GM12878 (cell line): ENCODE data around the gene PRKG1. TPM values are rescaled to one million over a fixed set of nuclear protein-coding genes. Genes with fewer than 3 reads are reported as not detected.

ENCODE experiments used
- ATAC-seq: fragments of 200-7000 bp; cut with Tn5 transposase; 3 replicates; pipeline ENCODE4 v1.9.1; 2020; ENCODE audit warnings: mild to moderate bottlenecking, moderate library complexity
- BruUV-seq: library from RNA; stranded (reverse); fragments of 400-500 nt; replicated peaks from 2 replicates; lab custom pipeline; 2021; lab: Mats Ljungman, UMichigan
- CTCF ChIA-PET: fragments of 300-600 bp; sonication (Branson Sonifier 250); formaldehyde crosslinking; extraction: SDS; loops from one replicate; lab custom pipeline; 2021; ENCODE audit warnings: inconsistent platforms; lab: Yijun Ruan, JAX
- POLR2A ChIA-PET: fragments of 350-600 bp; formaldehyde crosslinking; extraction: SDS; loops from one replicate; lab custom pipeline; 2021; ENCODE audit warnings: inconsistent platforms; lab: Charles Lee
- RAD21 ChIA-PET: fragments of 300-600 bp; sonication (Branson Sonifier 250); formaldehyde crosslinking; loops from one replicate; lab custom pipeline; 2023; ENCODE audit warnings: antibody characterized with exemption; ENCODE audit not compliant: unreplicated experiment; lab: Charles Lee
- SMC1A ChIA-PET: fragments of 300-600 bp; sonication (Branson Sonifier 250); formaldehyde crosslinking; loops from one replicate; lab custom pipeline; 2023; ENCODE audit not compliant: unreplicated experiment, uncharacterized antibody; lab: Charles Lee
- DNase-seq: peaks from one replicate; pipeline ENCODE4 v3.0.0-alpha.2; 2011; ENCODE audit warnings: low read depth, low spot score
- FAIRE-seq: peaks from 3 replicates; lab custom pipeline; 2011; peaks lifted over from hg19 to GRCh38; lab: Jason Lieb, UNC
- H2AFZ ChIP-seq: 2 replicates; pipeline ENCODE4 v1.6.0; 2011; ENCODE audit warnings: low read depth, low read length, control low read depth; ENCODE audit not compliant: control insufficient read depth
- H3K27ac ChIP-seq: 2 replicates; pipeline ENCODE4 v1.5.1; 2011; ENCODE audit warnings: control low read depth; ENCODE audit not compliant: control insufficient read depth, insufficient read depth
- H3K27me3 ChIP-seq, 2 experiments: replicated peaks in 1 of 2; 2 replicates each; pipeline versions ENCODE4 v1.6.0 to v1.6.1; 2011; ENCODE audit warnings: low read length in 1 of 2; ENCODE audit not compliant: control insufficient read depth in 2 of 2, insufficient read depth in 2 of 2
- H3K36me3 ChIP-seq, 2 experiments: 2 replicates each; pipeline ENCODE4 v1.5.1; 2011; ENCODE audit warnings: low read length in 1 of 2; ENCODE audit not compliant: control insufficient read depth in 2 of 2, insufficient read depth in 2 of 2
- H3K4me1 ChIP-seq: 2 replicates; pipeline ENCODE4 v1.6.1; 2011; ENCODE audit warnings: mild to moderate bottlenecking, low read length, moderate library complexity, mixed read lengths; ENCODE audit not compliant: control insufficient read depth, insufficient read depth
- H3K4me2 ChIP-seq: 2 replicates; pipeline ENCODE4 v1.6.0; 2011; ENCODE audit warnings: control low read depth; ENCODE audit not compliant: control insufficient read depth, insufficient read depth
- H3K4me3 ChIP-seq: fragments of 200-600 bp; sonication (generic); 2 replicates; pipeline ENCODE4 v1.5.1; 2016
- H3K79me2 ChIP-seq: 2 replicates; pipeline ENCODE4 v1.6.0; 2011; ENCODE audit warnings: low read length; ENCODE audit not compliant: control insufficient read depth, insufficient read depth
- H3K9ac ChIP-seq: 2 replicates; pipeline ENCODE4 v1.8.0; 2011; ENCODE audit warnings: low read length, control low read depth, mixed read lengths; ENCODE audit not compliant: control insufficient read depth, insufficient read depth
- H3K9me3 ChIP-seq: replicated peaks from 3 replicates; pipeline ENCODE4 v1.5.1; 2011; ENCODE audit warnings: mild to moderate bottlenecking, low read length; ENCODE audit not compliant: control insufficient read depth, insufficient read depth
- H4K20me1 ChIP-seq: 2 replicates; pipeline ENCODE4 v1.6.0; 2011; ENCODE audit not compliant: control insufficient read depth, insufficient read depth
- ATF7 ChIP-seq: fragments of 450-650 bp; IDR thresholded peaks from 2 replicates; pipeline ENCODE4 v1.6.1; 2016; ENCODE audit warnings: low read depth, mild to moderate bottlenecking
- CBFB ChIP-seq: IDR thresholded peaks from 2 replicates; pipeline ENCODE4 v1.6.1; 2016; ENCODE audit warnings: antibody characterized with exemption, low read depth
- CHD2 ChIP-seq: IDR thresholded peaks from 2 replicates; pipeline ENCODE4 v1.6.1; 2011; ENCODE audit warnings: low read depth, low read length, improper control_type of control experiment, borderline replicate concordance
- CHD4 ChIP-seq: fragments of 200-600 bp; sonication (generic); IDR thresholded peaks from 2 replicates; pipeline ENCODE4 v1.6.1; 2016; ENCODE audit warnings: mild to moderate bottlenecking
- EGR1 ChIP-seq, 2 experiments: IDR thresholded peaks; 1 replicate in 1 of 2; 2 replicates in 1 of 2; pipeline ENCODE4 v1.6.1; 2011 to 2012; ENCODE audit warnings: low read depth in 2 of 2, low read length in 2 of 2, borderline replicate concordance in 1 of 2, mild to moderate bottlenecking in 1 of 2, moderate library complexity in 1 of 2
- FOS ChIP-seq: IDR thresholded peaks from 3 replicates; pipeline ENCODE4 v1.6.1; 2011; ENCODE audit warnings: borderline replicate concordance; ENCODE audit not compliant: insufficient read length; ENCODE audit errors: extremely low read depth
- FOXM1 ChIP-seq: IDR thresholded peaks from 2 replicates; pipeline ENCODE4 v1.6.1; 2012; ENCODE audit warnings: low read depth, mild to moderate bottlenecking, inconsistent platforms, low read length, moderate library complexity
- HDGF ChIP-seq: fragments of 450-650 bp; IDR thresholded peaks from 2 replicates; pipeline ENCODE4 v1.6.1; 2016; ENCODE audit warnings: antibody characterized with exemption
- KDM1A ChIP-seq: fragments of 200-600 bp; sonication (generic); IDR thresholded peaks from 2 replicates; pipeline ENCODE4 v1.6.1; 2016; ENCODE audit warnings: borderline replicate concordance
- NFXL1 ChIP-seq: fragments of 450-650 bp; IDR thresholded peaks from 2 replicates; pipeline ENCODE4 v1.6.1; 2017; ENCODE audit warnings: antibody characterized with exemption, mild to moderate bottlenecking, borderline replicate concordance
- NR2C1 ChIP-seq: fragments of 450-650 bp; IDR thresholded peaks from 2 replicates; pipeline ENCODE4 v1.6.1; 2017; ENCODE audit warnings: antibody characterized with exemption, mild to moderate bottlenecking, moderate library complexity
- NR2C2 ChIP-seq: IDR thresholded peaks from 2 replicates; pipeline ENCODE4 v1.6.1; 2011; ENCODE audit warnings: borderline replicate concordance, low read depth; ENCODE audit not compliant: control insufficient read depth, insufficient read length
- PAX8 ChIP-seq: fragments of 450-650 bp; IDR thresholded peaks from 2 replicates; pipeline ENCODE4 v1.6.1; 2017; ENCODE audit warnings: mild to moderate bottlenecking, moderate library complexity
- SRF ChIP-seq, 2 experiments: IDR thresholded peaks; 2 replicates each; pipeline ENCODE4 v1.6.1; 2011; ENCODE audit warnings: low read depth in 2 of 2, low read length in 2 of 2, mild to moderate bottlenecking in 1 of 2, moderate library complexity in 1 of 2
- STAT3 ChIP-seq: IDR thresholded peaks from 2 replicates; pipeline ENCODE4 v1.6.1; 2011; ENCODE audit warnings: low read depth, low read length, improper control_type of control experiment
- SUZ12 ChIP-seq: fragments of 200-600 bp; sonication (generic); IDR thresholded peaks from one replicate; pipeline ENCODE4 v1.6.1; 2018; ENCODE audit warnings: antibody characterized with exemption, mild to moderate bottlenecking; ENCODE audit not compliant: unreplicated experiment
- ZNF207 ChIP-seq: fragments of 450-650 bp; IDR thresholded peaks from 2 replicates; pipeline ENCODE4 v1.6.1; 2014; ENCODE audit warnings: antibody characterized with exemption, mild to moderate bottlenecking, borderline replicate concordance
- ZZZ3 ChIP-seq: IDR thresholded peaks from 2 replicates; pipeline ENCODE4 v1.6.1; 2011; ENCODE audit warnings: low read depth; ENCODE audit not compliant: control insufficient read depth, insufficient read length
- WGBS: methylation state at CpG from one replicate; pipeline ENCODE4 v1.1.6; 2016; ENCODE audit warnings: low lambda C conversion rate; ENCODE audit not compliant: insufficient replicate concordance, insufficient coverage; ENCODE audit errors: missing lambda C conversion rate; 5-methylcytosine and 5-hydroxymethylcytosine counted together
- in situ Hi-C: fragments of 300-500 bp; cut with MboI; formaldehyde crosslinking; loops from 9 replicates; pipeline ENCODE4 v1.14.3; 2018; ENCODE audit warnings: mixed read lengths
- intact Hi-C: fragments of 100-400 bp; cut with micrococcal nuclease; formaldehyde crosslinking; loops from one replicate; pipeline ENCODE4 v1.14.2; 2022; ENCODE audit not compliant: unreplicated experiment
- polyA plus RNA-seq, 11 experiments: library from polyadenylated mRNA; depleted of rRNA in 4 of 11; unstranded in 6 of 11; stranded (reverse) in 5 of 11; fragments of >200 nt; fragmentation: Nextera tagmentation in 4 of 11; fragmentation: Illumina TruSeq in 1 of 11; extraction: Ambion mirVana in 4 of 11; extraction: Trizol in 1 of 11; gene quantifications; 1 replicate in 1 of 11; 2 replicates in 10 of 11; pipeline versions ENCODE4 v1.2.1 to v1.2.3, GENCODE V29; 2011 to 2016; ENCODE audit warnings: inconsistent platforms in 2 of 11, missing spikeins in 2 of 11, low read depth in 1 of 11
- total RNA-seq, 4 experiments: library from RNA; depleted of rRNA in 3 of 4; stranded (reverse); fragments of >200 nt in 3 of 4; fragmentation: Illumina TruSeq in 1 of 4; extraction: Trizol in 1 of 4; gene quantifications; 2 replicates each; pipeline versions ENCODE4 v1.2.1 to v1.2.3, GENCODE V29; 2013 to 2021
- TF ChIP-seq, protein P1 (sequence below): fragments of 450-650 bp; IDR thresholded peaks from 2 replicates; pipeline ENCODE4 v1.6.1; 2017; ENCODE audit warnings: mild to moderate bottlenecking, moderate library complexity

The PRKG1 gene
- total and polyA plus RNA-seq, 10 of the 15 experiments (the other 5 are each of a cell fraction or from before 2014, with no cell fraction given) = 0.04 to 0.05 TPM; not detected in 8

DNA sequence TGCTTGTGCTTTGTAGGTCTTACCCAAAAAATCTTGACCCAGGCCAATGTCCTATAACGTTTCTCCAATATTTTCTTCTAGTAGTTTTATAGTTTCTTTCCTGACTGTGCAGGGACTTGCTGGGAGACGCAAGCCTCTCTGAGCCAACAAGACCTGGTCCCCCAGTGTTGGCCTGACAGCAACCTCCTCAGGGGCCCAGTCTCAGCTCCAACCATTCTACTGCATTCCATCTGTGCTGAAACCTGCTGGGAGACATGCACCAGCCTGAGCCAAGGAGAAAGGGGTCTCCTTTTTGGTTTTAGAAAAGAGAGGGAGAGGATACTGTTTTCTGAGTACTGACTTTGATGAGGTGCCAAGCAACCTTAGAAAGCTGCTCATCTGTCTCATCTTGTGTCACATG lies 251.4 kb downstream of the PRKG1 start:
- H3K9me3 ChIP-seq = no peaks in the 10 kb centered on the region
- DNase-seq (no peak), FAIRE-seq (no peak)
- H3K79me2 ChIP-seq = no peaks in the 10 kb centered on the region
- H3K27me3 ChIP-seq = no peaks in the 10 kb centered on the region
- no peak overlapping the region for H3K27ac ChIP-seq
- ChIA-PET SMC1A (no interaction called here), RAD21 (no interaction called here)
- intact Hi-C loops = no loop called here
- H3K4me2 ChIP-seq = no peak overlapping the region
- H3K36me3 ChIP-seq = no peaks in the 10 kb centered on the region
- H2AFZ ChIP-seq = no peak overlapping the region
- H3K4me3 ChIP-seq = no peak overlapping the region
- no peaks in the 10 kb centered on the region for H4K20me1 ChIP-seq
- BruUV-seq = no TSS peak
- TF ChIP-seq ZNF207 = no peak
- TF ChIP-seq ATF7 = no peak
- no peak for TF ChIP-seq EGR1 (IDR thresholded peaks at IDR 0.05; ENCODE audit: borderline replicate concordance in 1 of 2, low read depth in 2 of 2, low read length in 2 of 2)
- TF ChIP-seq NR2C2 = no peak
- no peak for TF ChIP-seq STAT3
- TF ChIP-seq, protein P1, sequence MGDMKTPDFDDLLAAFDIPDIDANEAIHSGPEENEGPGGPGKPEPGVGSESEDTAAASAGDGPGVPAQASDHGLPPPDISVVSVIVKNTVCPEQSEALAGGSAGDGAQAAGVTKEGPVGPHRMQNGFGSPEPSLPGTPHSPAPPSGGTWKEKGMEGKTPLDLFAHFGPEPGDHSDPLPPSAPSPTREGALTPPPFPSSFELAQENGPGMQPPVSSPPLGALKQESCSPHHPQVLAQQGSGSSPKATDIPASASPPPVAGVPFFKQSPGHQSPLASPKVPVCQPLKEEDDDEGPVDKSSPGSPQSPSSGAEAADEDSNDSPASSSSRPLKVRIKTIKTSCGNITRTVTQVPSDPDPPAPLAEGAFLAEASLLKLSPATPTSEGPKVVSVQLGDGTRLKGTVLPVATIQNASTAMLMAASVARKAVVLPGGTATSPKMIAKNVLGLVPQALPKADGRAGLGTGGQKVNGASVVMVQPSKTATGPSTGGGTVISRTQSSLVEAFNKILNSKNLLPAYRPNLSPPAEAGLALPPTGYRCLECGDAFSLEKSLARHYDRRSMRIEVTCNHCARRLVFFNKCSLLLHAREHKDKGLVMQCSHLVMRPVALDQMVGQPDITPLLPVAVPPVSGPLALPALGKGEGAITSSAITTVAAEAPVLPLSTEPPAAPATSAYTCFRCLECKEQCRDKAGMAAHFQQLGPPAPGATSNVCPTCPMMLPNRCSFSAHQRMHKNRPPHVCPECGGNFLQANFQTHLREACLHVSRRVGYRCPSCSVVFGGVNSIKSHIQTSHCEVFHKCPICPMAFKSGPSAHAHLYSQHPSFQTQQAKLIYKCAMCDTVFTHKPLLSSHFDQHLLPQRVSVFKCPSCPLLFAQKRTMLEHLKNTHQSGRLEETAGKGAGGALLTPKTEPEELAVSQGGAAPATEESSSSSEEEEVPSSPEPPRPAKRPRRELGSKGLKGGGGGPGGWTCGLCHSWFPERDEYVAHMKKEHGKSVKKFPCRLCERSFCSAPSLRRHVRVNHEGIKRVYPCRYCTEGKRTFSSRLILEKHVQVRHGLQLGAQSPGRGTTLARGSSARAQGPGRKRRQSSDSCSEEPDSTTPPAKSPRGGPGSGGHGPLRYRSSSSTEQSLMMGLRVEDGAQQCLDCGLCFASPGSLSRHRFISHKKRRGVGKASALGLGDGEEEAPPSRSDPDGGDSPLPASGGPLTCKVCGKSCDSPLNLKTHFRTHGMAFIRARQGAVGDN = no peak
- no peak for TF ChIP-seq FOS
- TF ChIP-seq FOXM1 = no peak
- no peak for TF ChIP-seq SUZ12
- TF ChIP-seq CHD4 = no peak
- no peak for TF ChIP-seq PAX8
- no peak for TF ChIP-seq NFXL1
- no peak for TF ChIP-seq SRF (IDR thresholded peaks at IDR 0.05; ENCODE audit: low read depth in 2 of 2, low read length in 2 of 2)
- no peak for TF ChIP-seq ZZZ3
- no peak for TF ChIP-seq HDGF
- no peak for TF ChIP-seq KDM1A
- no peak for TF ChIP-seq CHD2
- no peak for TF ChIP-seq CBFB
- no peak for TF ChIP-seq NR2C1
- TF ChIP-seq, all 136 proteins: peak for 0
- no peaks in the 10 kb centered on the region for H3K4me1 ChIP-seq
- no peak overlapping the region for H3K9ac ChIP-seq
- ChIA-PET POLR2A (no interaction called here), CTCF (no interaction called here)
- no peak for ATAC-seq
- in situ Hi-C loops = no loop called here
- 28% methylated on average over 2 of the region's 2 CpGs for WGBS
